T-helper 17 cell (primary cell): ENCODE data around the gene RGN. TPM values are rescaled to one million over a fixed set of nuclear protein-coding genes. Genes with fewer than 3 reads are reported as not detected.

Experiments
- ATAC-seq: fragments of 150-1000 bp; cut with Tn5 transposase; 2 replicates; pipeline ENCODE4 v1.10.0; 2021; ENCODE audit warnings: mild to moderate bottlenecking, moderate library complexity
- DNase-seq, 3 donors: peaks; one replicate each; pipeline versions ENCODE4 v3.0.0 to v3.0.0-alpha.2; 2020 to 2021
- H3K9me3 ChIP-seq: one replicate; pipeline ENCODE4 v1.7.0; 2013; ENCODE audit warnings: low read length, mild to moderate bottlenecking; ENCODE audit not compliant: control insufficient read depth, poor library complexity, severe bottlenecking
- H3K27ac Mint-ChIP-seq: one replicate; pipeline ENCODE4 v1.8.0; 2022; ENCODE audit warnings: mild to moderate bottlenecking, moderate library complexity, mixed read lengths
- H3K27me3 Mint-ChIP-seq: one replicate; pipeline ENCODE4 v1.8.0; 2022; ENCODE audit warnings: mixed read lengths
- H3K36me3 Mint-ChIP-seq: one replicate; pipeline ENCODE4 v1.8.0; 2022; ENCODE audit warnings: low read depth, mixed read lengths
- H3K4me1 Mint-ChIP-seq: one replicate; pipeline ENCODE4 v1.8.0; 2022; ENCODE audit warnings: mild to moderate bottlenecking, mixed read lengths
- H3K4me3 Mint-ChIP-seq: one replicate; pipeline ENCODE4 v1.8.0; 2022; ENCODE audit warnings: mild to moderate bottlenecking, moderate library complexity, mixed read lengths
- total RNA-seq, 4 donors: library from RNA in 2 of 4; stranded (reverse) in 2 of 4; gene quantifications; one replicate each; pipeline ENCODE4 v1.2.3 and lab custom pipeline; 2022 to 2026

Gene RGN
- total RNA-seq, 2 donors from 2014 or later, result not detected

DNA sequence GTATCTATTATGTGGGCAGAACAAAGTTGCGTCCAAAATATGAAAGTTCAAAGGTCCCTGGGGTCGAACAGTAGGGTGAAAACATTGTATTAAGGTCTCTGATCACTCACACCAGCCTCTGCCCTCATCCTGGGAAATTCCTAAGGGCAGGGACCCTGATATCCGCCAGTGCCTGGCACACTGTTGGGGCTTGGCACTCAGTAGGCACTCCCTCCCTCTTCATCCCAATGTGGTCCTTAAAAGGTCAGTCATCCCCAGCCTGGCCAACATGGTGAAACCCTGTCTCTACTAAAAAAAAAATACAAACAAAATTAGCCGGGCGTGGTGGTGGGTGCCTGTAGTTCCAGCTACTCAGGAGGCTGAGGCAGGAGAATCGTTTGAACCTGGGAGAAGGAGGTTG, 59.9 kb downstream of the RGN start:
- no peaks in the 10 kb centered on the region for H3K9me3 ChIP-seq
- H3K27me3 Mint-ChIP-seq, result no peaks in the 10 kb centered on the region
- H3K27ac Mint-ChIP-seq, result no peak overlapping the region
- H3K4me3 Mint-ChIP-seq, result no peak overlapping the region
- H3K36me3 Mint-ChIP-seq, result peaks cover 4% of the 10 kb centered on the region
- ATAC-seq (no peak), DNase-seq (no peak)
- H3K4me1 Mint-ChIP-seq, result peaks cover 11% of the 10 kb centered on the region

Other genes starting within 250 kb of the RGN start
- gene RP2, start 241.4 kb upstream of the RGN start, total RNA-seq, result 1 to 10 TPM; 5.9 to 7.2 TPM
- under 1 TPM; 0.32 to 0.50 TPM for gene JADE3, start 166.0 kb upstream of the RGN start, total RNA-seq
- 10 to 100 TPM; 55.4 to 55.6 TPM for gene NDUFB11, start 66.3 kb downstream of the RGN start, total RNA-seq
- 10 to 100 TPM; 33.0 to 36.5 TPM for gene RBM10, start 66.8 kb downstream of the RGN start, total RNA-seq
- gene UBA1, start 115.4 kb downstream of the RGN start, total RNA-seq, result 100 to 1,000 TPM; 109 to 112 TPM
- gene CDK16, start 140.2 kb downstream of the RGN start, total RNA-seq, result 100 to 1,000 TPM; 123 to 145 TPM
- gene USP11, start 154.6 kb downstream of the RGN start, total RNA-seq, result 10 to 100 TPM; 42.0 to 42.9 TPM